ENCODE data around the gene WBP1L. TPM values are rescaled to one million over a fixed set of nuclear protein-coding genes. Genes with fewer than 3 reads are reported as not detected.

The WBP1L gene
- total RNA-seq, 1 donor from 2014 or later: 80.8 TPM

DNA sequence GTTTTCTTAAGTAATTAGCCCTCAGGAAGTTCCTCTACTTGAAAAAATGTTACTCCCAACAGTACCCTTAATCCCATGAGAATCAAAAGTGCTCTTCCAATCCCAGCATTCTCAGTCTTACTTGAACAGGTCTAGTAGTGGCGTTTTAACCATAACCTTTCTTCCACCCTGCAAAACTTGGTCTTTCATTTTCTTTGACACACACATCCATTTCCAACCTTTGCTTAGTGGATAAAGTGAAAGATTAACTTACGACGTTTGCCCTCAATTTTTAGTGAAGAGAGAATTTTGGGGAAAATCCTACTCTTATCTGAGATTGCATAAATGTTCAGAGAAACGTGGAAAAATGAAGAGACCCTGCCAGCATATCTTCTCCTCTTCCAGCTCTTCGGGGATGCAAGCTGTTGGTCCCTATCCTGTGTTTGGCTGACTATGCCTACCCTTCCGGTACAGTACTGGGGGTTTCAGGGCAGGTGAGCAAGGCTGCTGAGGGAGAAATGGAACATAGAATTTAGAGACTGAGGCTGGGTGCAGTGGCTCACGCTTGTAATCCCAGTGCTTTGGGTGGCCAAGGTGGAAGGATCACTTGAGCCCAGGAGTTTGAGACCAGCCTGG lies 18.8 kb downstream of the WBP1L start:
- Histone ChIP-seq H3K4me3 (no peak overlapping the region), H3K27me3 (no peaks in the 10 kb centered on the region), H3K27ac (peak overlapping the region; percentile 16), H3K4me1 (peaks cover 71% of the 10 kb centered on the region), H3K36me3 (no peaks in the 10 kb centered on the region), H3K9me3 (no peaks in the 10 kb centered on the region)
- TF ChIP-seq POLR2A (IDR thresholded peaks at IDR 0.05) (no peak), POLR2AphosphoS5 (IDR thresholded peaks at IDR 0.05; ENCODE audit: insufficient read depth in 1 of 2, low read depth in 1 of 2) (no peak)
- TF ChIP-seq, protein P1, sequence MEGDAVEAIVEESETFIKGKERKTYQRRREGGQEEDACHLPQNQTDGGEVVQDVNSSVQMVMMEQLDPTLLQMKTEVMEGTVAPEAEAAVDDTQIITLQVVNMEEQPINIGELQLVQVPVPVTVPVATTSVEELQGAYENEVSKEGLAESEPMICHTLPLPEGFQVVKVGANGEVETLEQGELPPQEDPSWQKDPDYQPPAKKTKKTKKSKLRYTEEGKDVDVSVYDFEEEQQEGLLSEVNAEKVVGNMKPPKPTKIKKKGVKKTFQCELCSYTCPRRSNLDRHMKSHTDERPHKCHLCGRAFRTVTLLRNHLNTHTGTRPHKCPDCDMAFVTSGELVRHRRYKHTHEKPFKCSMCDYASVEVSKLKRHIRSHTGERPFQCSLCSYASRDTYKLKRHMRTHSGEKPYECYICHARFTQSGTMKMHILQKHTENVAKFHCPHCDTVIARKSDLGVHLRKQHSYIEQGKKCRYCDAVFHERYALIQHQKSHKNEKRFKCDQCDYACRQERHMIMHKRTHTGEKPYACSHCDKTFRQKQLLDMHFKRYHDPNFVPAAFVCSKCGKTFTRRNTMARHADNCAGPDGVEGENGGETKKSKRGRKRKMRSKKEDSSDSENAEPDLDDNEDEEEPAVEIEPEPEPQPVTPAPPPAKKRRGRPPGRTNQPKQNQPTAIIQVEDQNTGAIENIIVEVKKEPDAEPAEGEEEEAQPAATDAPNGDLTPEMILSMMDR (IDR thresholded peaks at IDR 0.05): no peak
- DNase-seq (ENCODE audit: extremely low spot score in 2 of 2): no peak
- intact Hi-C loops (cut with DNase I): no loop called here

DNA sequence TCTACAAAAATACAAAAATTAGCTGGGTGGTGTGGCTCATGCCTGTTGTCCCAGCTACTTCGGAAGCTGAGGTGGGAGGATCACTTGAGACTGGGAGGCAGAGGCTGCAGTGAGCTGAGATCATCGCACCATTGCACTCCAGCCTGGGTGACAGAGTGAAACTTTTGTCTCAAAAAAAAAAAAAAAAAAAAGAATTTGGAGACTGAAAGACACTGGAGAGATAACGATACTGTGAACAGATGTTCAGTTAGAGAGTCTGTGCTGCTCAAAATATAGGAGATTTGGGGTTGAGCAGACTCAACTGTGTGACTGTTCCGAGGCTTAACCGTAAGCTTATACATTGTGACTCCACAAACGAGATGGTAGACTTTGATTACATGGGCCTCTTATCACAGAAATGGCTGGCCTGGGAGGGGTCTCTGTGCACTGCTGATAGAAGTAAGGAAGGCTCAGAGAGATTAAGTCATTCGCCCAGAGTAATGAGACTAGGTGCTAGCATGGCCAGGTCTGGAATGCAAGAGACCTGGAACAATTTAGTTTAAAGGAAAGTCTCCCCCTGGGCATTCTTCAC lies 19.4 kb downstream of the WBP1L start:
- no peak for DNase-seq (ENCODE audit: extremely low spot score in 2 of 2)
- H3K27me3 ChIP-seq: no peaks in the 10 kb centered on the region
- peaks cover 77% of the 10 kb centered on the region for H3K4me1 ChIP-seq
- H3K36me3 ChIP-seq: no peaks in the 10 kb centered on the region
- intact Hi-C loops (cut with DNase I): no loop called here
- no peaks in the 10 kb centered on the region for H3K9me3 ChIP-seq
- peak overlapping the region; percentile 75 for H3K27ac ChIP-seq
- TF ChIP-seq POLR2A (IDR thresholded peaks at IDR 0.05): no peak
- TF ChIP-seq, protein P1 (IDR thresholded peaks at IDR 0.05): no peak
- no peak for TF ChIP-seq POLR2AphosphoS5 (IDR thresholded peaks at IDR 0.05; ENCODE audit: insufficient read depth in 1 of 2, low read depth in 1 of 2)
- no peak overlapping the region for H3K4me3 ChIP-seq

GRCh38 chr10:102764470-102765161 lies 20.9 kb downstream of the WBP1L start:
- Histone ChIP-seq H3K27ac (peak overlapping the region; percentile 75), H3K36me3 (no peaks in the 10 kb centered on the region), H3K27me3 (no peaks in the 10 kb centered on the region), H3K4me3 (no peak overlapping the region), H3K9me3 (no peaks in the 10 kb centered on the region), H3K4me1 (peaks cover 75% of the 10 kb centered on the region)
- TF ChIP-seq POLR2A (IDR thresholded peaks at IDR 0.05): no peak
- TF ChIP-seq, protein P1 (IDR thresholded peaks at IDR 0.05): no peak
- peak in 1 of 2 donors; percentile 58 for TF ChIP-seq POLR2AphosphoS5 (IDR thresholded peaks at IDR 0.05; ENCODE audit: insufficient read depth in 1 of 2, low read depth in 1 of 2)
- no peak for DNase-seq (ENCODE audit: extremely low spot score in 2 of 2)
- intact Hi-C loops (cut with DNase I): no loop called here

- TF ChIP-seq, protein P1 (IDR thresholded peaks at IDR 0.05): no peak
- TF ChIP-seq POLR2AphosphoS5 (IDR thresholded peaks at IDR 0.05; ENCODE audit: insufficient read depth in 1 of 2, low read depth in 1 of 2): no peak
- no peak for TF ChIP-seq POLR2A (IDR thresholded peaks at IDR 0.05)
- intact Hi-C loops (cut with DNase I): no loop called here
- H3K4me1 ChIP-seq: peaks cover 79% of the 10 kb centered on the region
These were observed 21.6 kb downstream of the WBP1L start for GRCh38 chr10:102765336-102765735.

More at GRCh38 chr10:102765336-102765735, 21.6 kb downstream of the WBP1L start:
- peak overlapping the region; percentile 75 for H3K27ac ChIP-seq
- H3K9me3 ChIP-seq: no peaks in the 10 kb centered on the region
- DNase-seq (ENCODE audit: extremely low spot score in 2 of 2): no peak
- H3K4me3 ChIP-seq: no peak overlapping the region
- H3K36me3 ChIP-seq: no peaks in the 10 kb centered on the region
- no peaks in the 10 kb centered on the region for H3K27me3 ChIP-seq

Data from vagina (tissue), 2 donors.